Right lobe of liver (tissue), 6 donors: Measurements from ENCODE around the gene SAP30. TPM values are rescaled to one million over a fixed set of nuclear protein-coding genes. Genes with fewer than 3 reads are reported as not detected.
A peak's percentile ranks its signal among the peaks of the same experiment; 100 is the strongest.

ENCODE experiments used
- ATAC-seq, 4 donors: fragments of 200-7000 bp; cut with Tn5 transposase; one replicate each; pipeline ENCODE4 v1.9.1; 2020; ENCODE audit warnings: mild to moderate bottlenecking in 4 of 4, moderate library complexity in 4 of 4
- DNase-seq, 3 donors: peaks; one replicate each; pipeline ENCODE4 v3.0.0-alpha.2; 2020
- H3K27ac ChIP-seq, 3 donors: fragments of 200-600 bp; one replicate each; pipeline ENCODE4 v1.8.0; 2022
- H3K27me3 ChIP-seq, 2 donors: fragments of 200-600 bp; one replicate each; pipeline ENCODE4 v1.8.0; 2022
- H3K36me3 ChIP-seq, 4 donors: fragments of 200-600 bp; sonication (generic) in 1 of 4; one replicate each; pipeline versions ENCODE4 v1.5.1 to v1.8.0; 2017 to 2022; ENCODE audit warnings: control low read depth in 1 of 4
- H3K4me1 ChIP-seq, 4 donors: fragments of 200-600 bp; sonication (generic) in 1 of 4; one replicate each; pipeline versions ENCODE4 v1.5.1 to v1.8.0; 2017 to 2022; ENCODE audit warnings: control low read depth in 1 of 4
- H3K4me3 ChIP-seq, 3 donors: fragments of 200-600 bp; one replicate each; pipeline ENCODE4 v1.8.0; 2022
- H3K9me3 ChIP-seq, 4 donors: fragments of 200-600 bp; sonication (generic) in 1 of 4; one replicate each; pipeline versions ENCODE4 v1.5.1 to v1.8.0; 2017 to 2022; ENCODE audit warnings: control low read depth in 1 of 4
- CTCF ChIP-seq, 4 donors: fragments of 200-600 bp in 3 of 4; fragments of 450-650 bp in 1 of 4; IDR thresholded peaks; one replicate each; pipeline versions ENCODE4 v1.5.1 to v1.8.0; 2016 to 2022; ENCODE audit warnings: antibody characterized with exemption in 4 of 4, mild to moderate bottlenecking in 2 of 4
- POLR2A ChIP-seq: fragments of 450-650 bp; IDR thresholded peaks from one replicate; pipeline ENCODE4 v1.6.1; 2017; ENCODE audit warnings: antibody characterized with exemption, mild to moderate bottlenecking
- WGBS: methylation state at CpG from one replicate; pipeline ENCODE4 v1.1.6; 2018; ENCODE audit warnings: low coverage, low lambda C conversion rate; ENCODE audit not compliant: insufficient coverage; ENCODE audit errors: missing lambda C conversion rate; 5-methylcytosine and 5-hydroxymethylcytosine counted together
- intact Hi-C, 2 donors: fragments of 100-400 bp; cut with DNase I; formaldehyde crosslinking; loops; one replicate each; pipeline versions ENCODE4 v1.11.2 to v1.14.1; 2022
- total RNA-seq, 6 experiments: library from RNA; depleted of rRNA in 2 of 6; stranded (reverse); fragments of >200 nt in 2 of 6; fragmentation: NEBNext Ultra II Directional in 3 of 6; extraction: Animal tissue kit (Norgen Biotek cat#: 25700) in 3 of 6; gene quantifications; one replicate each; pipeline versions ENCODE4 v1.1.0 to v1.2.4, GENCODE V29; 2016 to 2023
- donor health status: DM: no; HTN: yes; CAD: no.
- donor health status: DM: no; HTN: no; CAD: no.
- donor health status: DM: no; HTN: no; CAD: no.
- donor health status: DM: no; HTN: yes; CAD: no.
- donor health status: DM: no; HTN: yes; CAD: no.

Gene SAP30
- total RNA-seq, 6 experiments from 2014 or later, result 3.5 to 12.8 (median 7.7) TPM

GRCh38 chr4:173346074-173346473 is 24.7 kb upstream of the SAP30 start:
- Histone ChIP-seq H3K36me3 (no peaks in the 10 kb centered on the region), H3K9me3 (no peaks in the 10 kb centered on the region), H3K27me3 (no peaks in the 10 kb centered on the region), H3K4me1 (no peaks in the 10 kb centered on the region), H3K27ac (no peak overlapping the region), H3K4me3 (no peak overlapping the region)
- ATAC-seq, result no peak
- 81% methylated on average over 2 of the region's 2 CpGs for WGBS
- intact Hi-C loops, result no loop called here
- TF ChIP-seq CTCF (IDR thresholded peaks at IDR 0.05) (no peak), POLR2A (no peak)
- DNase-seq, result no peak

GRCh38 chr4:173347467-173347866 is 23.3 kb upstream of the SAP30 start:
- 100% methylated on average over 1 of the region's 1 CpG for WGBS
- DNase-seq (no peak), ATAC-seq (no peak)
- no peak overlapping the region for H3K4me3 ChIP-seq
- intact Hi-C loops, result no loop called here
- TF ChIP-seq POLR2A (no peak), CTCF (IDR thresholded peaks at IDR 0.05) (no peak)
- no peaks in the 10 kb centered on the region for H3K4me1 ChIP-seq
- H3K27ac ChIP-seq, result no peak overlapping the region
- H3K36me3 ChIP-seq, result no peaks in the 10 kb centered on the region
- no peaks in the 10 kb centered on the region for H3K27me3 ChIP-seq
- no peaks in the 10 kb centered on the region for H3K9me3 ChIP-seq

GRCh38 chr4:173357939-173358338 is 12.8 kb upstream of the SAP30 start:
- DNase-seq, result no peak
- 55% methylated on average over 2 of the region's 2 CpGs for WGBS
- H3K27me3 ChIP-seq, result no peaks in the 10 kb centered on the region
- H3K4me3 ChIP-seq, result no peak overlapping the region
- TF ChIP-seq POLR2A (no peak), CTCF (IDR thresholded peaks at IDR 0.05) (no peak)
- H3K36me3 ChIP-seq, result no peaks in the 10 kb centered on the region
- intact Hi-C loops, result no loop called here
- no peaks in the 10 kb centered on the region for H3K4me1 ChIP-seq
- no peak overlapping the region for H3K27ac ChIP-seq
- ATAC-seq, result no peak
- no peaks in the 10 kb centered on the region for H3K9me3 ChIP-seq

- 44% methylated on average over 5 of the region's 5 CpGs for WGBS
- H3K27me3 ChIP-seq, result no peaks in the 10 kb centered on the region
- H3K4me1 ChIP-seq, result no peaks in the 10 kb centered on the region
- ATAC-seq (peak; percentile 43 to 71 (median 56)), DNase-seq (no peak)
- TF ChIP-seq CTCF (IDR thresholded peaks at IDR 0.05), result peak; percentile 9 to 39 (median 30)
- TF ChIP-seq POLR2A, result no peak
- no peaks in the 10 kb centered on the region for H3K36me3 ChIP-seq
- intact Hi-C loops, result no loop called here
- no peak overlapping the region for H3K4me3 ChIP-seq
- no peaks in the 10 kb centered on the region for H3K9me3 ChIP-seq
- no peak overlapping the region for H3K27ac ChIP-seq
These were observed 10.1 kb upstream of the SAP30 start for GRCh38 chr4:173360587-173361221.
